Right renal cortex interstitium (tissue), 3 donors: ENCODE results near the gene SERPINI1. TPM values are rescaled to one million over a fixed set of nuclear protein-coding genes. Genes with fewer than 3 reads are reported as not detected.

Source experiments
- DNase-seq, 3 donors: peaks; one replicate each; pipeline ENCODE4 v3.0.0-alpha.2; 2013; ENCODE audit warnings: low read depth in 3 of 3, low spot score in 2 of 3
- polyA plus RNA-seq, 3 donors: library from polyadenylated mRNA; unstranded; fragments of 120-200 nt; gene quantifications; one replicate each; pipeline ENCODE4 v1.2.1, GENCODE V29; 2013; ENCODE audit not compliant: insufficient read length in 3 of 3

Gene SERPINI1
- polyA plus RNA-seq, 3 donors, result 35.4 to 50.4 (median 42.6) TPM

DNA sequence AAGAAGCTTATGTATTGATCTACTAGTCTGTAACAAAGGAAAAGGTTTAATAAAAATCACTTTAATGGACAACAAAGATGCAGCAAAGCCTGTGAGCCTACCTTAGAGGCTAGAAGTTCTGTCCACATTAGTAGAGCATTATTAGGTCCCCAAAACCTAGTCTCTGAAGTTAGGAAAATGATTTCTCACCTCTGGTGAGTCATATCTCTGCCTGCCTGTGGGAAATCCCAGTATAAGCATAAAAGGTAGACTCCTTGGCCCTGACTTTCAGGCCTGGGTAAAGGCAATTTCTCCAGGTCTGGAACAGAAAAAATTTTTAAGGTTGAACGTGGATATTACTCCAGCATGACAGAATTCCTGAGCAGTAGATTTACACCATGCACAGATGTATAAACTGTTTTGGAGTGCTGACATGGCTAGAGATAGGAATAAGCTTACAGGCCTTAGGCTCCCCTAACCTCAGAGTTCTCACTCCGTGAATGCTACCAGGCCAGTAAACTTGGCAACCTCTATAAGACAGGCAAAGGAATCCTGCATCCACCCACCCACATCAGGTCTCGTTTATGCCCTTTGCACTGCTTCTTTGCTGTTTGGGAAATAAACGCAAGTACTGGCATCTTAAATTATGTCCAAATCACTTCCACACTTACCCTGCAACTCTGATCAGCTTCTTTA is 104.1 kb downstream of the SERPINI1 start:
- DNase-seq, result no peak

DNA sequence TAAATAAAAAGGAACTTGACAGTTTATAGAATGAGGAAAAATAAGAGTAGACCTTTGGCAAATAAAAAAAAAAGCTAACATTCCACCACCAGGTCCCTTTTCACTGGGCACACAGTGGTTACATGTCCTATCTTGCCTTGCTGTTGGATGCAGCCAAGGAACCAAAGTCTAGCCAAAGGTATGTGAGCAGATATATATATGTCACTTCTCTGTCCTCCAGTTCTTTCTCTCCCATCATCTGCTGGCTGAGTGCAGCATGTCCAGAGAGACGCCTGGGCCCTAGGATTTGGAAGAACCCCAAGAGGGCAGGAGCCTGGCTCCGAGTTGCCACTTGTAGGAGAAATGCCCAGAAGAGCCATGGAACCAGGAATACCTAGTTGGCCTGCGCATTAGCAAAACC is 104.7 kb downstream of the SERPINI1 start:
- DNase-seq, result no peak

DNA sequence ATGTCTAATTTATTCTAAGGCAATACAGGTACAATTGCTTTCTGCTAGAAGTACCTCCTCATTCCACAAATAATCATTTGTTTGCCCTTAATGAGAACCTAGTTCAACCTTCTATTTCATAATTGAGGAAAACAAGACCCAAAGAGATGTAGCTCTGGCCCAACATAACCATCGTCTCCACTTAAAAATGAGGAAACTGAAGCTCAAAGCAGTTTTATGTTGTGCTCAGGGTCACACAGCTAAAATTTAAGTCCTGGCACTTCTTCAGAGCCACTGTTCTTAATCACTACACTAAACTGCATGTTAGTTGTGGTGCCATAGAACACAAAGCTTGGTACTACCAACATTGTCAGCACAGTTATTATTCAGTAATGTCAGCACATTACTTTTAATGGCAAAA is 108.0 kb downstream of the SERPINI1 start:
- no peak for DNase-seq

DNA sequence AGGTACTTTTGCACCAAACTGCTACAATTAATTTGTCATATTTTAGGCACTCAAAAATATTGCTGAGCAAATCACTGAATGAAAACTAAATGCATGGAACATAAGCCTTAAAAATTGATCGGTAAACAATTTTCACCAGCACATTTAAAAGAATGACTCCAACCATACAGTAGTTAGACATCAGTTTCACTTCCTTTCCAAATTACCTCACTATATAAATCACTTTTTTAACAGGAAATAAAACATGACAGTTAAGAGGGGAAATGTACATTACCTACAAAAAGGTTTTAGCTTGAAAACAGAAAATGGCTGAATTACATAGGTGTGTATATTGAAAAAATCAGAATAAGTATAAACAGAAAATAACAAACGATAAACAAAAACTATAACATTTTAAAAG is 108.4 kb downstream of the SERPINI1 start:
- no peak for DNase-seq

DNA sequence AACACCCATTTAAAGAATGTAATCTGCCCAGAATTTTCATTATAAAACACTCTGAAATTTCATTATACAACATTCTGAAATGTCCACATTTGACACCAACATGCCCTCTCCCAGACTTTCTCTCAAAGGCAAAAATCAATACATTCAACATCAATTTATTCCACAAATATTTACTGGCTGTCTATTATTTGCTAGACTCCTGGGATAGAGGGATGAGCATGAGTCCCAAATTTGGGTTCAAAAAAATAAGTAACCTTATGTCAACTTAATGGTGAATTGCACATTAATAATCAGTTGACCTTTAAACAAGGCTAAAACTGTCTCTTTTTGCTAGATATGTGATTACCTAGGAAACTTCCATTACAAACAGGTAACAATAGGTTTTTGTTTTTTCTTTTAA is 109.0 kb downstream of the SERPINI1 start:
- DNase-seq, result no peak

DNA sequence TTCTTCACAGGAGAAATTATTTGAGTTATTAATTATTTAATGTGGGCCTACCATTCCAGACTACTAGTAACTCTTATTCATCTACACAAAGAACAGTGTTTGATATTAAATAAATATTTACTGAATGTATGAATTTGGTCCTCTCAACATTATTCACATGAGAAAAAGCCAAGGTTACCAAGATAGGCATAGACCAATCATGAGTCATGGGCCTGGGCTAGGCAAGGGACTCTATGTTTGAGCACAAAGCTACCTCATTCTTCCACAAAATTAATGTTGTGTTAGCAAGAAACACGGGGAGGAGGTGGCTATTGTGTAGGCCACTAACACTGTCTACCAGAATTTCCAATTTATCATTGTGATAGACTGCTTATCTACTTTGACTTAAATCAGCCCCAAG is 115.7 kb downstream of the SERPINI1 start:
- DNase-seq, result no peak

DNA sequence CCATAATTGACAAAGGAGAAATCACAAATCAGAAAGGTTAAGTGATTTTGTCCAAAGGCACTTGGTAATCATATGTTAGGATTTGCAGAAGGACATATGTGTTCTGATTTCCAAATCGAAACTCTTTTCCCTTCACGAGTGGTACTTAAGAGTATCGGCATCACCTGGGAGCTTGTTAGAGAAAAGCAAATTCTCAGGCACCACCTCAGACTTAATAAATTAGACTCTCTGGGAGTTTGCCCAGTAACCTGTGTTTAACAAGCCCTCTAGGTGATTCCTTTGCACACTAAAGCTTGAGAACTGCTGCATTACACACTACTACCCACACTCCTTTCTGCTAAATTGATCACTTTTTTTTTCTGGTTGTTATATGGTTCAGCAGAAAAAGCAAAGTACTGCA is 116.2 kb downstream of the SERPINI1 start:
- DNase-seq, result no peak

DNA sequence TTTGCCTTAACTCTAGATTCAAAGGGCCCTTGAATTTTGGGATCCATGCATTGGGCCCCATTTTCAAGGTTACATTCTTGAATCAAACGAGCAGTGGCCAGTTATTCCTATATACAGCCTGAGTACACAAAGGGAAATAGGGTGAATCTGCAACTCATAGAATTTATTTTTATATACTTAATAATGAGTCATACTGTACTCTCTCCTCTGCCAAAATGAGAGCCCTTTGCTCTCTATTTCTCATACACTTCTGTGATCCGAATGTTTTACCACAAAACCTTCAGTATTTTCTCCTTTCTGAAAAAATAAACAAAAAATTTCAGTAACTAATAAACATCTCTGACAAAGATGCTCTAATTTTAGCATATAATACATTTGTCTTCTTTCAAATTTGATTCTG is 116.7 kb downstream of the SERPINI1 start:
- no peak for DNase-seq

DNA sequence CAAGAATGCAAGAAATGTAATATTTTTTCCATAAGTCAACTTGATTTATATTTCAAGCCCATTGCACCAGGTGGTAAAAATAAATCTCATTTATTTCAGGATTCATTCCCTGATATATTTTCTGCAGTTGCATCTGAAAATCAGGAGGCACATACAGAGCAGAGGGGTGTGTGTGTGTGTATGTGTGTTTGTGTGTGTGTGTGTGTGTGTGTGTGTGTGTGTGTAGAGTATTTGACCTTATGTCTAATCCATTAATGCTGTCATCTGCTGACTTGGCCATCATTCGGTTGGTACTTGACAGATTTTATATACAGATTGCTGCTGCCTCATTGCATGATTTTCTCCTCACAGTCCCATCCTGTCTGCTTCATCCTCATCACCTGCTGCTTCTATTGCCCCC is 118.5 kb downstream of the SERPINI1 start:
- no peak for DNase-seq

DNA sequence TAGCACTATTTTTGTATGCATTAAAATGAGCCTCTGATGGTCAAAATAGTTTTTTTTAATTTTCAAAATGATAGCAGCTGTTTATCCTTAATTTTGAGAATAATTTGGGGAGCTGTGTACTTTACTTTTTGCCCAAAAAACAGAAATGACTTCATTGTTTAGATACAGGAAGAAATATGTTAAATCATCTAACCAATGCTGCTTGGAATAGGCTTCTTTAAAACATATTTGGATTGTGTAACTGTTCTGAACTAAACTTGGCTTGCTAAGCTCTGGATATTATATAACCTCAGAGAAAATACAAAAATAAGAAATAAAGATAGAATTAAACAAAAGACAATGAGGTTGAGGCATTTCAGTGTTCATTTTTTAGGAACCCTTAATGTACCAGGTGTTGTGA is 119.3 kb downstream of the SERPINI1 start:
- DNase-seq, result no peak

DNA sequence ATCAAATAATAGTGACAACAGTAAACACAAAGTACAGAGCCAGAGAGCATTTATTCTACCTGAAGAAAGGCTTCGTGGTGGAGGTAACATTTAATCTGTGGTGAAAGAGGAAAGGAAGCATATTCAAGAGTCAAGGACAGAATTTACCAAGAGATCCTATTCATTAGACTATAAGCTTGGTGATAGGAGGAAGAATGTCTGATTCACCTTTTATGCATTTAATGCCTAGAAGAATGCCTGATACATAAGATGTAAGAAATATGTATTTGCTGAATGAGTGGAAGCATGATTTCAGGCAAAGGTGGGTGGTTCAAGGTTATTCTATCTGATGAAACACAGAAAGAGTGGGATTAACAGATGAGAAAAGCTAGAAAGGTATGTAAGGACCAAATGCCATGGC is 119.8 kb downstream of the SERPINI1 start:
- DNase-seq, result no peak

DNA sequence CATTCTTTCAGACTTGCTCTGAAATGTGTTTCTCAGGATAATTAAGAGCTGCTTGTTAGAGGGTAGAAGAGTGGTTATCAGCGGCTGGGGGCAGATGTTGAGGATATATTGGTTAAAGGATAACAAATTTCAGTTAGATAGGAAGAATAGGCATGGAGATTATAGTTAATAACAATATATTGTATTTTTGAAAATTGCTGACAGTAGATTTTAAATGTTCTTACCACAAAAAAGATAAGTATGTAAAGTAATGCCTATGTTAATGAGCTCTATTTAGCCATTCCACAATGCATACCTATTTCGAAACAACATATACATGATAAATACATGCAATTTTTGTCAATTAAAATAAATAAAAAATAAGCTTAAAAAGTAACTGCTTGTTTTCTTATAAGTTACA is 123.3 kb downstream of the SERPINI1 start:
- no peak for DNase-seq

DNA sequence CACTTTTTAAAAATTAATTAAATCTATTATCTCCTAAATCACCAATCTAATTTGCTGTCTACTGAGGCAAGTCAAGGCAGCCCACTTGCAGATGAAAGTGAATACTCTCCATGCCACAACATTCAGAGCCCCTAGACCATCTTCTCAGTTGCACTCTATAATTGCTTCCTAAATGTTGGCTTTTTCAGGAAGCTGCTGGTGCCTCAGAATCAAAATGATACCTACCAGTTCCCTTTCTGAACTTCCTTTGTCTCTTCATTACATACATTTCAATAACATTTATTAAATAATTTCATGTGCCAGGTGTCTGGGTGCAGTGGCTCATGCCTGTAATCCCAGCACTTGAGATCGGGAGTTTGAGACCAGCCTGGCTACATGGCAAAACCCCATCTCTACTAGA is 124.1 kb downstream of the SERPINI1 start:
- no peak for DNase-seq

DNA sequence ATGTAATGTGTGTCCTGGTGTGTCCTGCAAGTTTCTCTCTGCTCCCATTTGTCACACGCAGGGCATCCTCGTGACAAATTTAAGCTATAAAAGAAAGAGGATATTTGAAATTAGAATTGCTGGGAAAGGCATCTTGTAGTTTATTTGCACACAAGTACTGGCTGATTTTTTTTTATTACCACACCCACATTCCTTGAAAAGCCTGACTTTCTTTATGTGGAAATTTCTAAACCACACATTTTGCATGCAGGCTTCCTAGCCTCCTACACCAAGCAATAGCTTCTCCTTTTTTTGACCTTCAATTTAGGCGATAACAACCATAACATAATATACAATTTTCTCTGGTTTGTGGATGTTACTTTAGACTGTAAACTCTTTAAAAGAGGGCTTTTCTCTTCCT is 126.1 kb downstream of the SERPINI1 start:
- DNase-seq, result no peak

DNA sequence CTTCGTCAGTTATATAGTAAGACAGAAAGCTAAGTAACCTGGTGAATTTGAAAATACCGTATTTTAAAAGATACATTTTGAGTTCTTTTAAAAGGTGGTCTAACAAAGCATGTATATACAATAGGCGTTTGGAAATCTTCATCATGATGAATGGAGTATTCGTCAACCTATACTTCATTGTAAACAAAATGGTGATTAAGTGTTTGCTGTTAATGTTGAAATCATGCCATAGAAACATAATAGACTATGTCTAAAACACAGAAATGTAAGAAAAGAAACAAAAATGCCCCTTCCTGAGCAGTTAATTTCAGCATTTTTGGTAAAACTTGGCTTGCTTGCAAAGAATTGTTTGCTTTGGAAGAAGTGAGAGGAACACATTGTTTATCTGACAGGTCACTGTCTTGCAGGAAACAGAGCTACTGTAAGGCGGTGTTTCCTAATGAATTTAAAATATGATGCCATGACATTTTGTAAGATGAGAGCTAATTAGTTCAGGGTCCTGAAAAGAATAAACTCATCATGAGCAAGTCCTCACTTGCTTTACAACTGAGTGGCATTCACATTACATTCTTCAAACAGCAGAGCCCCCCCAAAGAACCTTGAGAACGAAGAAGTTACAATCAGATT is 126.7 kb downstream of the SERPINI1 start:
- DNase-seq, result no peak

DNA sequence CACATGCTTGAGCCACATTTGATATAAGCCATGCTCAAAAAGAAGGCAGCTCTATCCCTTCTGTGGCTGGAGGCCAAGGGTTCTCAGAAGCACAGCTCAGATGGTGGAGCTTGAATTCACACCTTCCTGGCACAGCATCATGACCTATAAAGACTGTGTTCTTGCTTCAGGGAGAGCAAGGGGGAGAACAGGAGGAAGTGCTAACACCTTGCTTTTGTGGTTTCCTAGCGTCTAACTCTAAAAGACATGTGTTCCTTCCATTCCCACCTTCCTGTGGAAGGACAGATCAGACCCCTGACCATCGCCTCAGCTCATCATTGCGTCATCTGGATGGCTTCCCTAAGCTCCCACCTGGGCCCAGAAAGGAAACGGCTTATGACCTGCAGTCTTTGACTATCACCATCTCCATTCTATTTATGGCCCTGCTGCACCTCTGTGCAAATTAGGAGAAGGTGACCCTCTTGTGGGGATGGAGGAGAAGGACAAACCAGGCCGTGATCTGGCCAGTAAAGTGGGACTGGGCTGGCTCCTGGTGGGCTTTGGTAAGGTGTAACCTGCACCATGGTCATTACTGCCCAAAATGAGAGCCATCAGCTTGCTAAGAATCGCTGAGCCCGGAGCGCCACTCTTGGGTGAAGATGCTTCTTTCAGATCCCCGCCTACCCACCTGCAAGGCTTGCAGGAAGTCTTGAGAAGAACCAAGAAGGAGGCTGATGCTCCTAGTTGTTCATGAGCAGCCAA is 128.5 kb downstream of the SERPINI1 start:
- no peak for DNase-seq

DNA sequence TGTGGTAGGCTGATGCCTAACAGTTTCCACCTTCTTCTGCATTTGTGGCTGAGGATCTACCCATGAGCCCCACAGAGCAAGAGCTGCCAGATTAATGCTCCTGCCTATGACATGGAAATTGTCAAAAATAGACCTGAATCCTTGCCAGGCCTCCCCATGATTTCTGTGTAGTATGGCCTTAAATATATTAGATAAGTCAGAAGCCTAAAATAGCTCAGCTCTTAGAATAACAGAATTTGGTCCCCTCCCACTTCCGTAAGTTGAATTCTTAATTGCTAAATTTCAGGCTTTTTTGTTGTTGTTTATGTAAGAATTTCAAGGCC is 129.0 kb downstream of the SERPINI1 start:
- DNase-seq, result no peak

DNA sequence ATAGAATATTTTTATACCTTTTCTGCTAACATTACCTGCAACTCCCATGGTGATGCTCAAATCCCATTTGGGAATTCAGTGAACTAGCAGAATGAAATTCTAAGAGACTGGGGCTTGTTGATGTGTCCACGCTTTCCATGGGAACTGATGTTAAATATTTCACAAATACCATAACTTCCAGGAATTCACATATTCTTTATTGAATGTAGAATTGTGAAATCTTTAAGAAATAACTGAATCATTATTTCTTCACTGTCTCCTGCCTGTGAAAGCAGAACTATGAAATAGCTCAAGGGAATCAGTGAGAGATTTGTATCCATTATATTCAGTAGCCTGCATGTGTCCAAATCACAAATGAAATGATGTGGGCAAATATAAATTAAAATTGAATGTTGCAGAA is 130.8 kb downstream of the SERPINI1 start:
- no peak for DNase-seq

DNA sequence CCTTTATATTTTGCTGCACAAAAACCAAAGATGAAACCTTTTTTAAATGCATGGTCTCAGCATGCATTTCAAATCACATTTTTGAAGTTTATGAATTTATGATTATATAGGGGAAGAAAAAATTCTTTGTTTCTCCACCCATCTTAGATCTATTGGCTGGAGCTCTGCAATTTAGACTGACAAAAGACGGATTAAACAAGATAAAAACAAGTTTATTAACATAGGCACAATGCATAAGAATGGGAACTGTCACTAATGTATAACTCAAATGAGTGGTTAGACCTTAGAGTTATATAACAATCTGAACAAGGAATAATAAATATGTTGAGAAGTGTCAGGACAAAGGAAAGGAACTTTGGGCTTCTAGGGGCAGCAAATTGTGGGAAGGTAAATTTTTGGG is 132.5 kb downstream of the SERPINI1 start:
- no peak for DNase-seq

DNA sequence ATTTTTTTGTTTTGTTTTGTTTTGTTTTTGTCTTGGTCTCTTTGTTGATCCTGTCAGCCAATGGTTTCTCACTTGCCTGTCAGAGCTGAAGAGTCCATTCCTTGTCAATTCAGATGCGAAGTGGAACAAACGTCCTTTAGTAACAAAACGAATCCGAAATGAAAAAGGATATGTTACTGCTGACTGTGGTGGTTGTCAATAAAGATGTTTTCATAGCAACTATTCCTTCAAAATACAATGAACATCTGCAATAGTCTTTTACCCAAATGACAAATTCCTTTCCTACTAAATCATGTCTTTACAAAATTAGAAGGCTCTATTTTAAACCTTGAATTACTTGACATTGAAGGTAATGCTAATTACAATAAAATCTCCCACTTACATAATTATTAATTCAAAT is 134.7 kb downstream of the SERPINI1 start:
- no peak for DNase-seq

DNA sequence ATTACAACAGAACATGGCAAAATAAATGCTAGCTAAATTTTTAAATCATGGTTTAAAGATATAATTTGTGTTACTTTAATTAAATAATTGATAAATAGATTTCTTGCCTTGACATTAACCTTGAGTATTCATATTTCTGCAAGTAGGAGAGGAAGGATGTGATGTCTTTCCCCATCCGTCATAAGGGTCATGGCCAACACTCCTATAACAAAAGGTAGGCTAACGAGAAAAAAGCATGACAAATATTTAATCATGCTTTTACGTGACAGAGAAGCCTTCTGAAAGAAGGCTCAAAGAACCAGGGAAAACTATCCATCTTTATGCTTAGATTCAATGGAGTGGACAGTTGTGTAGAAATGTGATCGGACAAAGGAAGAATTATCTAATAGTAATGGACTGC is 135.2 kb downstream of the SERPINI1 start:
- no peak for DNase-seq

DNA sequence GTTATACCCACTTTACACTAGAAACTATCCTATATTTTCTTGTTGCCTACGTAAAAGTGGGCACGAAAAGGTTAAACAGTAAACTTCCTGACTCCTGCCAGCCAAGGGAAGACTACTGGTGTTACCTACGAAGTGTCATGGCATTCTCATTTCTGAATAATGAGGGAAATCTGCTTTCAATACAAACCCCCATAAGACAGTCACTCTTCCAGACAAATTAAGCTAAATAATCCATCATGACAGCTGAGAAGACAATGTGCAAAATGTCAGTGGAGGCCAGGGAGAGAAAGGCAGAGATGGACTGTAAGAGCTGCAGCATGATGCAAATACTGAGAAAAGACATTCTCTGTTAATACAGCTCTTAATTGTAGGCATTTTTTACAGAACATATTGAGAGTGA is 136.5 kb downstream of the SERPINI1 start:
- no peak for DNase-seq
